IPS-18a (cell line): Measurements from ENCODE around the gene PTGER1.
"Not testable (repeated sequence)": the region's sequence is repeated elsewhere in the genome, so short reads cannot be mapped to it uniquely, and the experiment has no call there.

ENCODE experiments used
- H3K27ac ChIP-seq: one replicate; pipeline ENCODE4 v1.5.1; 2013; ENCODE audit warnings: low read length
- H3K27me3 ChIP-seq: one replicate; pipeline ENCODE4 v1.6.1; 2013; ENCODE audit warnings: mild to moderate bottlenecking, low read length; ENCODE audit not compliant: control insufficient read depth, insufficient read depth
- H3K36me3 ChIP-seq: one replicate; pipeline ENCODE4 v1.6.1; 2013; ENCODE audit warnings: low read depth, low read length; ENCODE audit not compliant: control insufficient read depth
- H3K4me1 ChIP-seq: one replicate; pipeline ENCODE4 v1.6.1; 2013; ENCODE audit warnings: low read depth, low read length; ENCODE audit not compliant: control insufficient read depth
- H3K4me3 ChIP-seq: one replicate; pipeline ENCODE4 v1.5.1; 2013; ENCODE audit warnings: low read length
- H3K9ac ChIP-seq: one replicate; pipeline ENCODE4 v1.6.1; 2013; ENCODE audit warnings: mild to moderate bottlenecking, low read length, moderate library complexity
- H3K9me3 ChIP-seq: one replicate; pipeline ENCODE4 v1.6.1; 2013; ENCODE audit warnings: low read depth, low read length; ENCODE audit not compliant: control insufficient read depth

The PTGER1 gene

GRCh38 chr19:14512406-14512961 lies 37.3 kb upstream of the PTGER1 start:
- Histone ChIP-seq H3K9me3 (no peaks in the 10 kb centered on the region), H3K36me3 (peaks cover 26% of the 10 kb centered on the region), H3K27ac (no peak overlapping the region), H3K27me3 (no peaks in the 10 kb centered on the region), H3K9ac (no peak overlapping the region), H3K4me3 (no peak overlapping the region), H3K4me1 (peaks cover 5% of the 10 kb centered on the region)

- no peaks in the 10 kb centered on the region for H3K9me3 ChIP-seq
- no peaks in the 10 kb centered on the region for H3K27me3 ChIP-seq
- peaks cover 23% of the 10 kb centered on the region for H3K36me3 ChIP-seq
- H3K4me1 ChIP-seq, result no peaks in the 10 kb centered on the region
- H3K9ac ChIP-seq, result no peak overlapping the region
- H3K4me3 ChIP-seq, result no peak overlapping the region
- H3K27ac ChIP-seq, result no peak overlapping the region
These were observed 36.1 kb upstream of the PTGER1 start for GRCh38 chr19:14511229-14511593.

GRCh38 chr19:14510311-14511228 lies 35.4 kb upstream of the PTGER1 start:
- H3K27me3 ChIP-seq, result no peaks in the 10 kb centered on the region
- no peaks in the 10 kb centered on the region for H3K9me3 ChIP-seq
- H3K36me3 ChIP-seq, result peaks cover 17% of the 10 kb centered on the region
- H3K9ac ChIP-seq, result no peak overlapping the region
- H3K4me3 ChIP-seq, result no peak overlapping the region
- no peak overlapping the region for H3K27ac ChIP-seq
- no peaks in the 10 kb centered on the region for H3K4me1 ChIP-seq

GRCh38 chr19:14507704-14508542 lies 32.8 kb upstream of the PTGER1 start:
- Histone ChIP-seq H3K27ac (no peak overlapping the region), H3K9ac (no peak overlapping the region), H3K4me3 (no peak overlapping the region), H3K36me3 (no peaks in the 10 kb centered on the region), H3K9me3 (no peaks in the 10 kb centered on the region), H3K4me1 (no peaks in the 10 kb centered on the region), H3K27me3 (no peaks in the 10 kb centered on the region)

GRCh38 chr19:14505488-14506239 lies 30.5 kb upstream of the PTGER1 start:
- Histone ChIP-seq H3K4me3 (no peak overlapping the region), H3K36me3 (no peaks in the 10 kb centered on the region), H3K4me1 (no peaks in the 10 kb centered on the region), H3K9ac (no peak overlapping the region), H3K9me3 (no peaks in the 10 kb centered on the region), H3K27me3 (no peaks in the 10 kb centered on the region), H3K27ac (no peak overlapping the region)

- not testable (repeated sequence) for H3K4me1 ChIP-seq, H3K4me3 ChIP-seq, H3K27me3 ChIP-seq, H3K9me3 ChIP-seq, H3K9ac ChIP-seq, H3K27ac ChIP-seq, H3K36me3 ChIP-seq
These were observed 29.4 kb upstream of the PTGER1 start for GRCh38 chr19:14504575-14504974.

- Histone ChIP-seq H3K4me3 (no peak overlapping the region), H3K9me3 (no peaks in the 10 kb centered on the region), H3K27ac (no peak overlapping the region), H3K36me3 (no peaks in the 10 kb centered on the region), H3K27me3 (no peaks in the 10 kb centered on the region), H3K4me1 (no peaks in the 10 kb centered on the region), H3K9ac (no peak overlapping the region)
These were observed 28.1 kb upstream of the PTGER1 start for GRCh38 chr19:14503285-14503684.

- Histone ChIP-seq H3K27ac (no peak overlapping the region), H3K4me3 (no peak overlapping the region), H3K9ac (no peak overlapping the region), H3K36me3 (no peaks in the 10 kb centered on the region), H3K9me3 (no peaks in the 10 kb centered on the region), H3K4me1 (no peaks in the 10 kb centered on the region), H3K27me3 (no peaks in the 10 kb centered on the region)
These were observed 27.4 kb upstream of the PTGER1 start for GRCh38 chr19:14502334-14503092.

GRCh38 chr19:14497228-14497921 lies 22.2 kb upstream of the PTGER1 start:
- no peak overlapping the region for H3K9ac ChIP-seq
- H3K27ac ChIP-seq, result no peak overlapping the region

GRCh38 chr19:14496834-14497227 lies 21.7 kb upstream of the PTGER1 start:
- no peaks in the 10 kb centered on the region for H3K27me3 ChIP-seq
- no peaks in the 10 kb centered on the region for H3K36me3 ChIP-seq
- H3K9ac ChIP-seq, result no peak overlapping the region
- no peaks in the 10 kb centered on the region for H3K9me3 ChIP-seq
- H3K27ac ChIP-seq, result no peak overlapping the region
- peaks cover 12% of the 10 kb centered on the region for H3K4me1 ChIP-seq
- H3K4me3 ChIP-seq, result peak overlapping the region; percentile 42

More at GRCh38 chr19:14497228-14497921, 22.2 kb upstream of the PTGER1 start:
- no peaks in the 10 kb centered on the region for H3K9me3 ChIP-seq
- no peak overlapping the region for H3K4me3 ChIP-seq
- H3K27me3 ChIP-seq, result no peaks in the 10 kb centered on the region
- H3K4me1 ChIP-seq, result peaks cover 12% of the 10 kb centered on the region
- H3K36me3 ChIP-seq, result no peaks in the 10 kb centered on the region
